GM12878 (cell line): ENCODE data around the gene GLT8D2. TPM values are rescaled to one million over a fixed set of nuclear protein-coding genes. Genes with fewer than 3 reads are reported as not detected.

Experiments used
- ATAC-seq: fragments of 200-7000 bp; cut with Tn5 transposase; 3 replicates; pipeline ENCODE4 v1.9.1; 2020; ENCODE audit warnings: mild to moderate bottlenecking, moderate library complexity
- BruUV-seq: library from RNA; stranded (reverse); fragments of 400-500 nt; replicated peaks from 2 replicates; lab custom pipeline; 2021; lab: Mats Ljungman, UMichigan
- CTCF ChIA-PET: fragments of 300-600 bp; sonication (Branson Sonifier 250); formaldehyde crosslinking; extraction: SDS; loops from one replicate; lab custom pipeline; 2021; ENCODE audit warnings: inconsistent platforms; lab: Yijun Ruan, JAX
- POLR2A ChIA-PET: fragments of 350-600 bp; formaldehyde crosslinking; extraction: SDS; loops from one replicate; lab custom pipeline; 2021; ENCODE audit warnings: inconsistent platforms; lab: Charles Lee
- RAD21 ChIA-PET: fragments of 300-600 bp; sonication (Branson Sonifier 250); formaldehyde crosslinking; loops from one replicate; lab custom pipeline; 2023; ENCODE audit warnings: antibody characterized with exemption; ENCODE audit not compliant: unreplicated experiment; lab: Charles Lee
- SMC1A ChIA-PET: fragments of 300-600 bp; sonication (Branson Sonifier 250); formaldehyde crosslinking; loops from one replicate; lab custom pipeline; 2023; ENCODE audit not compliant: unreplicated experiment, uncharacterized antibody; lab: Charles Lee
- DNase-seq: peaks from one replicate; pipeline ENCODE4 v3.0.0-alpha.2; 2011; ENCODE audit warnings: low read depth, low spot score
- FAIRE-seq: peaks from 3 replicates; lab custom pipeline; 2011; peaks lifted over from hg19 to GRCh38; lab: Jason Lieb, UNC
- H2AFZ ChIP-seq: 2 replicates; pipeline ENCODE4 v1.6.0; 2011; ENCODE audit warnings: low read depth, low read length, control low read depth; ENCODE audit not compliant: control insufficient read depth
- H3K27ac ChIP-seq: 2 replicates; pipeline ENCODE4 v1.5.1; 2011; ENCODE audit warnings: control low read depth; ENCODE audit not compliant: control insufficient read depth, insufficient read depth
- H3K27me3 ChIP-seq, 2 experiments: replicated peaks in 1 of 2; 2 replicates each; pipeline versions ENCODE4 v1.6.0 to v1.6.1; 2011; ENCODE audit warnings: low read length in 1 of 2; ENCODE audit not compliant: control insufficient read depth in 2 of 2, insufficient read depth in 2 of 2
- H3K36me3 ChIP-seq, 2 experiments: 2 replicates each; pipeline ENCODE4 v1.5.1; 2011; ENCODE audit warnings: low read length in 1 of 2; ENCODE audit not compliant: control insufficient read depth in 2 of 2, insufficient read depth in 2 of 2
- H3K4me1 ChIP-seq: 2 replicates; pipeline ENCODE4 v1.6.1; 2011; ENCODE audit warnings: mild to moderate bottlenecking, low read length, moderate library complexity, mixed read lengths; ENCODE audit not compliant: control insufficient read depth, insufficient read depth
- H3K4me2 ChIP-seq: 2 replicates; pipeline ENCODE4 v1.6.0; 2011; ENCODE audit warnings: control low read depth; ENCODE audit not compliant: control insufficient read depth, insufficient read depth
- H3K4me3 ChIP-seq: fragments of 200-600 bp; sonication (generic); 2 replicates; pipeline ENCODE4 v1.5.1; 2016
- H3K79me2 ChIP-seq: 2 replicates; pipeline ENCODE4 v1.6.0; 2011; ENCODE audit warnings: low read length; ENCODE audit not compliant: control insufficient read depth, insufficient read depth
- H3K9ac ChIP-seq: 2 replicates; pipeline ENCODE4 v1.8.0; 2011; ENCODE audit warnings: low read length, control low read depth, mixed read lengths; ENCODE audit not compliant: control insufficient read depth, insufficient read depth
- H3K9me3 ChIP-seq: replicated peaks from 3 replicates; pipeline ENCODE4 v1.5.1; 2011; ENCODE audit warnings: mild to moderate bottlenecking, low read length; ENCODE audit not compliant: control insufficient read depth, insufficient read depth
- H4K20me1 ChIP-seq: 2 replicates; pipeline ENCODE4 v1.6.0; 2011; ENCODE audit not compliant: control insufficient read depth, insufficient read depth
- CTCF ChIP-seq, 3 experiments: IDR thresholded peaks in 2 of 3; conservative IDR thresholded peaks in 1 of 3; 2 replicates each; pipeline ENCODE4 v1.5.1; 2011; ENCODE audit warnings: low read depth in 3 of 3, low read length in 3 of 3, mild to moderate bottlenecking in 3 of 3, control low read depth in 2 of 3, moderate library complexity in 2 of 3, inconsistent platforms in 1 of 3, mixed read lengths in 1 of 3; ENCODE audit not compliant: control insufficient read depth in 2 of 3, insufficient read depth in 1 of 3; ENCODE audit errors: extremely low read depth in 1 of 3
- POU2F2 ChIP-seq: IDR thresholded peaks from 3 replicates; pipeline ENCODE4 v1.6.1; 2011; ENCODE audit warnings: low read depth, mild to moderate bottlenecking, low read length, borderline replicate concordance
- SMAD1 ChIP-seq: fragments of 450-650 bp; IDR thresholded peaks from 2 replicates; pipeline ENCODE4 v1.6.1; 2018; ENCODE audit warnings: mild to moderate bottlenecking, low read depth; ENCODE audit not compliant: partially characterized antibody
- SP1 ChIP-seq: IDR thresholded peaks from one replicate; pipeline ENCODE4 v1.6.1; 2011; ENCODE audit warnings: low read depth, low read length
- SPI1 ChIP-seq: IDR thresholded peaks from 2 replicates; pipeline ENCODE4 v1.6.1; 2011; ENCODE audit warnings: low read depth, mild to moderate bottlenecking, low read length, moderate library complexity, borderline replicate concordance; ENCODE audit not compliant: insufficient read depth
- ZBTB40 ChIP-seq: fragments of 450-650 bp; IDR thresholded peaks from 2 replicates; pipeline ENCODE4 v1.6.1; 2016; ENCODE audit warnings: mild to moderate bottlenecking, moderate library complexity, borderline replicate concordance
- whole genome bisulfite sequencing: methylation state at CpG from one replicate; pipeline ENCODE4 v1.1.6; 2016; ENCODE audit warnings: low lambda C conversion rate; ENCODE audit not compliant: insufficient replicate concordance, insufficient coverage; ENCODE audit errors: missing lambda C conversion rate; 5-methylcytosine and 5-hydroxymethylcytosine counted together
- in situ Hi-C: fragments of 300-500 bp; cut with MboI; formaldehyde crosslinking; loops from 9 replicates; pipeline ENCODE4 v1.14.3; 2018; ENCODE audit warnings: mixed read lengths
- intact Hi-C: fragments of 100-400 bp; cut with micrococcal nuclease; formaldehyde crosslinking; loops from one replicate; pipeline ENCODE4 v1.14.2; 2022; ENCODE audit not compliant: unreplicated experiment
- polyA plus RNA-seq, 11 experiments: library from polyadenylated mRNA; depleted of rRNA in 4 of 11; unstranded in 6 of 11; stranded (reverse) in 5 of 11; fragments of >200 nt; fragmentation: Nextera tagmentation in 4 of 11; fragmentation: Illumina TruSeq in 1 of 11; extraction: Ambion mirVana in 4 of 11; extraction: Trizol in 1 of 11; gene quantifications; 1 replicate in 1 of 11; 2 replicates in 10 of 11; pipeline versions ENCODE4 v1.2.1 to v1.2.3, GENCODE V29; 2011 to 2016; ENCODE audit warnings: inconsistent platforms in 2 of 11, missing spikeins in 2 of 11, low read depth in 1 of 11
- total RNA-seq, 4 experiments: library from RNA; depleted of rRNA in 3 of 4; stranded (reverse); fragments of >200 nt in 3 of 4; fragmentation: Illumina TruSeq in 1 of 4; extraction: Trizol in 1 of 4; gene quantifications; 2 replicates each; pipeline versions ENCODE4 v1.2.1 to v1.2.3, GENCODE V29; 2013 to 2021
- TF ChIP-seq, protein P1 (sequence below): fragments of 450-650 bp; formaldehyde crosslinking; IDR thresholded peaks from 2 replicates; pipeline ENCODE4 v1.5.0; 2022; ENCODE audit warnings: mild to moderate bottlenecking, missing genetic modification characterization

GLT8D2 gene
- total and polyA plus RNA-seq, 10 of the 15 experiments (the other 5 are each of a cell fraction or from before 2014, with no cell fraction given), result 0.06 to 0.80 (median 0.37) TPM; not detected in 1

GRCh38 chr12:104073699-104074098 is 23.7 kb upstream of the GLT8D2 start:
- Histone ChIP-seq H3K9ac (no peak overlapping the region), H3K27ac (no peak overlapping the region), H3K4me1 (no peaks in the 10 kb centered on the region), H2AFZ (no peak overlapping the region), H4K20me1 (no peaks in the 10 kb centered on the region), H3K79me2 (no peaks in the 10 kb centered on the region), H3K27me3 (no peaks in the 10 kb centered on the region), H3K36me3 (peaks cover 0 to 5% of the 10 kb centered on the region in 2 experiments; a peak in 2 of 4 replicates), H3K4me2 (no peak overlapping the region), H3K4me3 (no peak overlapping the region), H3K9me3 (no peaks in the 10 kb centered on the region; the same call in 1 of the 3 replicates)
- BruUV-seq, result no TSS peak
- SMC1A ChIA-PET, result interaction anchor here (1.6 kb wide), 1 partner anchor 35 kb away, joined by 8 read pairs; no protein-coding TSS in a partner anchor
- FAIRE-seq (no peak), ATAC-seq (no peak), DNase-seq (no peak)
- RAD21 ChIA-PET, result no interaction called here
- in situ Hi-C loops (no loop called here), intact Hi-C loops (no loop called here)
- CTCF ChIA-PET, result interaction anchor here (0.6 to 2.2 kb wide), 2 partner anchors 35 to 38 kb away, joined by 3 to 9 read pairs; no protein-coding TSS in a partner anchor
- POLR2A ChIA-PET, result no interaction called here
- WGBS, result 90% methylated on average over 1 of the region's 1 CpG
- TF ChIP-seq SPI1 (no peak), POU2F2 (no peak), CTCF (IDR thresholded peaks at IDR 0.05 in 2 of 3, conservative IDR thresholded peaks at IDR 0.05 in 1 of 3; ENCODE audit: control insufficient read depth in 2 of 3, extremely low read depth in 1 of 3, insufficient read depth in 1 of 3, low read depth in 3 of 3, low read length in 3 of 3) (no peak), SMAD1 (no peak), SP1 (no peak), ZBTB40 (peak; percentile 76)
- TF ChIP-seq, protein P1, sequence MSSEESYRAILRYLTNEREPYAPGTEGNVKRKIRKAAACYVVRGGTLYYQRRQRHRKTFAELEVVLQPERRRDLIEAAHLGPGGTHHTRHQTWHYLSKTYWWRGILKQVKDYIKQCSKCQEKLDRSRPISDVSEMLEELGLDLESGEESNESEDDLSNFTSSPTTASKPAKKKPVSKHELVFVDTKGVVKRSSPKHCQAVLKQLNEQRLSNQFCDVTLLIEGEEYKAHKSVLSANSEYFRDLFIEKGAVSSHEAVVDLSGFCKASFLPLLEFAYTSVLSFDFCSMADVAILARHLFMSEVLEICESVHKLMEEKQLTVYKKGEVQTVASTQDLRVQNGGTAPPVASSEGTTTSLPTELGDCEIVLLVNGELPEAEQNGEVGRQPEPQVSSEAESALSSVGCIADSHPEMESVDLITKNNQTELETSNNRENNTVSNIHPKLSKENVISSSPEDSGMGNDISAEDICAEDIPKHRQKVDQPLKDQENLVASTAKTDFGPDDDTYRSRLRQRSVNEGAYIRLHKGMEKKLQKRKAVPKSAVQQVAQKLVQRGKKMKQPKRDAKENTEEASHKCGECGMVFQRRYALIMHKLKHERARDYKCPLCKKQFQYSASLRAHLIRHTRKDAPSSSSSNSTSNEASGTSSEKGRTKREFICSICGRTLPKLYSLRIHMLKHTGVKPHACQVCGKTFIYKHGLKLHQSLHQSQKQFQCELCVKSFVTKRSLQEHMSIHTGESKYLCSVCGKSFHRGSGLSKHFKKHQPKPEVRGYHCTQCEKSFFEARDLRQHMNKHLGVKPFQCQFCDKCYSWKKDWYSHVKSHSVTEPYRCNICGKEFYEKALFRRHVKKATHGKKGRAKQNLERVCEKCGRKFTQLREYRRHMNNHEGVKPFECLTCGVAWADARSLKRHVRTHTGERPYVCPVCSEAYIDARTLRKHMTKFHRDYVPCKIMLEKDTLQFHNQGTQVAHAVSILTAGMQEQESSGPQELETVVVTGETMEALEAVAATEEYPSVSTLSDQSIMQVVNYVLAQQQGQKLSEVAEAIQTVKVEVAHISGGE (CRISPR knock-in tag), result no peak
